HPDE6-E6E7 (cell line): ENCODE results near the gene SLC25A13.

Experiments
- DNase-seq: peaks from one replicate; pipeline ENCODE4 v3.0.0; 2011; ENCODE audit warnings: missing footprints; ENCODE audit errors: extremely low spot score

SLC25A13 gene

DNA sequence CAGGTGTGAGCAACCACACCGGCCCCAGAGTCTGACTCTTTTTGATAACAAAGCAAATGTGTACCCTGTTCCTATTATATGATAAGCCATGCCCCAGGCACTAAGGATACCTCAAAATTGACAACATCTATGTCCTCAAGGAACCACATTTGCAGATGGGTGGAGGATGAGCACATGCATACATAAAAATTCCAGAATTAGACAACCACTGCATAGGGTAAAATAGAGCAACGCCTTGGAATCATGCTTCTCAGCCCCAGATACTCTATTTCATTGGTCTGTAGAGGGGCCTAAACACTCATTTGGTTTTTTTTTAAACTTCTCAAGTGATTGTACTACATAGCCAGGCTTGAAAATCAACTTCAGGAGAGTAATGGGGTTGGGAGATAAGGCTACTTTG, 78.7 kb downstream of the SLC25A13 start:
- DNase-seq = no peak

DNA sequence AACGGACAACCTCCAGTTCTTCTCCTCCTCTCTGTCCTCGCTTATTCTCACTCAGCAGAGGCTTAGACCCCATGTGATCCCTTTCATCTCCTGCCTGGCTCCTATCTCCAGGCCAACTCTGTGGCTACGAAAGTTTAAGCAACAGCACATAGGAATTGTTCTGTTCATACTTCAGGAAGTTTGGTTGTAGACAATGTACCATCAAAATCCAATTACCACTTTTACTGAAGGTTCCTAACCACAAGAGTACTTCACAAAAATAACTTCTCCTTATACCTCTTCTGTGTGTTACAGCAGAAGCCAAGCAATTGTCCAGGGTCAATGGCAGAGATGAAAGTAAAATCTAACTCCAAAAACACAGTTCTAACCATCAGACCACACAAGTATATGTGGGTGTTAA, 80.0 kb downstream of the SLC25A13 start:
- no peak for DNase-seq

DNA sequence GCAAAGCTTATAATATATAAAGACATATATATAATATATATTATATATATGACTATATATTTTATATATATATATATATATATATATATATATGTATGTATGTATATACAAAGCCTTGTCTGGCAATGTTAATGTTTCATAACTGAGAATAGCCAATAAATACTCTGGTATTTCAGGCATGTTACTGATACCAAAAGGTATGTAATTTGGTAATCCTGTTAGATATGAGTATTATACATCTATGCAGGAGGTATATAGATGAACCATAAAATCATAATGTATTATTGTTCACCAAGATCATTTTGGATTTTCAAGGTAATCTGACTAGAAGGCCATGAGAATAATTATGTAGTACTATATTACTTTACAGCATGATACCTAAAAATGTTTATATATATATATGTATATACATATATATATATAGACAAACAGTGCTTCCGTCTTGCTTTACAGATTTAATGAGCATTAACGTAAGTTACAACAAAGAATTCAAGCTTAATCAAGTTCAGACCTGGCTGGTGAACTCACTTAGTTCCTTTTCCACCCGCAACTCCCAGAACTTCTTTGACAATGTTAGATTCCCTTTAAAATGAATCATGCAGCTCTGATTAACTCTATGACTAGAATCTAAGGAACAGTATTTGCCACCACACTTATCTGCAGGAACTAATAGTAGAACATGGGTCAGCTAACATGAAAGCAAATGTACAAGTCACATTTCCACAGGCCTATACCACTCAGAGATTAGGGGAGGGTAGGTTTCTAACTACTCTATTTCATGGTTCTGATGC, 82.7 kb downstream of the SLC25A13 start:
- DNase-seq = peak; percentile 26

DNA sequence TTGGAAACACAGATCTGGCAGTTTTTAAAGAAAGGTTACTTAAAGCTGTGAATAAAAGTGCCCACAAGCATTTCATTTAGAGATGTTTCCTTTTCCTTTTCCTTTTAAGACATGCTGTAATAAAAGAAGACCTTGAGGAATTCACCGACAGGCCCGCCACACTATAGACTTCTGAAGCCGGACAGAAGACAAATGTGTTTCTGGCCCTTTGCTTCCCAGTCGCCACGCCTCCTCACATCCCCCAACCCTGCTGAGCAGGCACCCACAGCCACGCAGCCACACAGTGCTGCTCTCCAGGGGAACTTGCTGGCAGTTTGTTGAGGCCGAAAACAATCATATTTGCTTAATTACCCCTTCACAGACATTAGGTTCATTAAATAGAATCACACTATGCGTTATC, 83.4 kb downstream of the SLC25A13 start:
- DNase-seq = no peak

DNA sequence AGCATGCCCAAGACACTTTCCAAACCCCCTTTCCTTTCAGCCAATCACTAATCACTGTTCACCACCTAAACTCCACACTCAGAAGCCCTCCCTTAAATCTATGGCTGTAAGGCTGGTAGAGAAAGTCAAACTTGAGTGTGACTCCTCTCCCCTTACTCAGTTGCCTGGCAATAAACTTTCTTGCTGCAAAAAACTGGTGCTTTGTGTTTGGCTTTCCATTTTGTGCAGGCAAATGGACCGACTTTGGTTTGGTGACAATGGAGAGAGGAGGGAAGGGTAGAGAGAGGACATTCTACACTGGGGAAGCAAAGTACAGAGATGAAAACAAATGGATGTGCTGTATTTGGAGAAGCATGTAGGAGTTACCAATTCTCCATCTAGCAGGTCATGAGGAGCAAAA, 84.9 kb downstream of the SLC25A13 start:
- DNase-seq = no peak

DNA sequence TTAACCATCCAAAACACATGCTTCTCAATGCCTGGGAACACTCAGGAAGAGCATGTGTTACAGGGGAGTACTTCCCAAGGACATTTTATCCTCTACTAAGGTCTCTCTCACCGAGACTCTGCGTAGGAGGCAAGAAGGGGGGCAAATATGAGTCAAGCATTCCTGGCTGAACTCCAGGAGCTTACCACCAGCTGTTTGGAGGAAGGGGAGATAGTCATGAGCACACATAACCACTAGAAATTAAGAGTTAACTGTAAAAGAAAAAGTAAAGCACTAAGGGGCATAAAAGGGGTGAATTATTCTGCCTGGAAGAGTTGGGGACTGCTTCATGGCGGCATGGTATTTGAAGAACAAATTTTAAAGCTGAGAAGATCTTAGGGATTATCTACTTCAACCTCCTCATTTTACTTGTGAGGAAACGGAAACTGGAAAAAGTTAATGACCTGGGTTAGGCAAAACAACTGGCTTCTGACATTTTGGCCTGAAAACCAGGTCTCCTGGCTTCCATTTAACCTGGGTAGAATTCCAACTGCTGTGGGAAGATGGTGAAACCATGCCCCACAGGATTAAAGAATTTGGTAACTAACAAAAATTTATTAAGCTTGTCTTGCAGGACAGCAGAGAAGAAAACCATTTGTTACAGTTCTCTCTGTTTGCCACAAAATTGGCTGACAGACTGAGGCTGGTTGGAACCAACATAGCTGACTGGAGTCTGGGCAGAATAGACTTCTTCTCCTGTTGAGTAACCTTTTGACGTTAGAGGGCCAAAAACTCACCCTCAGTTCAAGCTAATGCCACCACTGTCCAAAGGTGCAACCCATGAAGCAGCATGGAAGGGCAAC, 85.5 kb downstream of the SLC25A13 start:
- DNase-seq = no peak

DNA sequence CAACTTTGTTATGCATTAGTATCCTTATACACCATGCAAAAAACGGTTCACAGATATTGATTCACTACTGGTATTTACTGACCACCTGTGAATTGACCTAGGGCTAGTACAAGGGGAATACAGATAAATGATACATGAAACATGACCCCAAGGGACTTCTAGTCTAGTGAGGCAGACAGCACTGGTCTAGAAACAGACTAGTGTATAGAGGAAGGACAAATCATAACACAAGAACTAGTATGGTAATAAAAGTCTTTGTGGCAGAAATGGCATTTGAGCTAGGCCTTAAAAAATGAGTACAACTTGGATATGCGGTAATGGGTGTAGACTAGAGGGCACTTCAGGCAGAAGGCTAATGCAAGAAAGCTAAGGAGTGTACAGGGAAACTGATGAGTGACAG, 86.6 kb downstream of the SLC25A13 start:
- no peak for DNase-seq

DNA sequence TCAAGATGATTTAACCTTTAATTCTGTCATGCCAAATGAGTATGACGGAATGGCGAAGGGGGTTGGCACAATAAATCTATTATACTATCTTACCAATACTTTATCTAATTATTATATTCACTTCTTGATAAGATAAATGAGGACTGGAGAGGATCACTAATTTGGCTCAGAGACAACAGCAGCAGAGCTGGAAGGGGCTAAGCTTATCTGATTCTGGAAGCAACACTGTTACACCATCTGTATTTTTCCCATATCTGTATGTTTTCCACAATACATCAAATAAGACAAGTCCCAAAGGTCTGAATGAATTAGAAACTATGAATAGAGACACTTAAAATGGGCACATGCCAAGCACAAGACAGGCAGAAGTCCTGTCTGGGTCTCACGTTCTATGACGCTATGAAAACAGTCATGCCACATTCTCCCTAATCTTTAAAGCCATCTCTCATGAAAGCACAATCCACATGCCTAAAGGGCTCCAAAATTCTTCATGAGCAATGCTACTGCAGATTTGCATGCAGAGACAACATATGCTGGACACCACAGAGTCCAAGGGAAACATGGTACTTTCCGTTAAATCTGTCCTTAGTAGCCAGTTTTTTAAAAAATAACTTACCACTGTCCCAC, 88.3 kb downstream of the SLC25A13 start:
- DNase-seq = no peak

DNA sequence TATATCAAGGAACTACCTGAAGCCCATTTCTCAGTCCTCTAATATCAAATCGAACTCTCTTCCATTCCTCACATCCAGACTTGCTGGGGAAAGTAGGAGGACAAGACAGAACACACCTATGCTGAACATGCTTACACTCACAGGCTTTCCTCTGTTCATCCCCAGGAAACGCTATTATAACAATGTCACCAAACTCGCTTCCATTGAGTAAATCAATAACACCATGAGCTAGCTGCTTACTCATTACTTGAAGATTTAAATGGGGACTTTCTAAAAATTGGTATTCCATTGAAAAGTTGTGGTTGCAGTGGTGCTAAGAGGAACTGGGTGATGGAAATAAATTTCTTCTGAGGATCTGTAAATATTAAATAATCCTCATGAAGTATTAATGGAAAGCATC, 88.8 kb downstream of the SLC25A13 start:
- DNase-seq = no peak

DNA sequence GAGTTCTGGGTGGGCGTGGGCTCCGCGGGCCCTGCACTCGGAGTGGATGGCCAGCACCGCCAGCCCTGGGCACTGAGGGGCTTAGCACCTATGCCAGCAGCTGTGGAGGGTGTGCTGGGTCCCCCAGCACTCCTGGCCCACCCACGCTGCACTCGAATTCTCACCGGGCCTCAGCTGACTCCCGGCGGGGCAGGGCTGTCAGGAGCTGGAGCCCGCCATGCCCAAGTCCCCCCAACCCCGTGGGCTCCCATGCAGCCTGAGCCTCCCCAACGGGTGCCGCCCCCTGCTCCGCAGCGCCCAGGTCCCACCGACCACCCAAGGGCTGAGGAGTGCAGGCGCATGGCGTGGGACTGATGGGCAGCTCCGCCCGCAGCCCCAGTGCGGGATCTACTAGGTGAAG, 93.1 kb downstream of the SLC25A13 start:
- no peak for DNase-seq

DNA sequence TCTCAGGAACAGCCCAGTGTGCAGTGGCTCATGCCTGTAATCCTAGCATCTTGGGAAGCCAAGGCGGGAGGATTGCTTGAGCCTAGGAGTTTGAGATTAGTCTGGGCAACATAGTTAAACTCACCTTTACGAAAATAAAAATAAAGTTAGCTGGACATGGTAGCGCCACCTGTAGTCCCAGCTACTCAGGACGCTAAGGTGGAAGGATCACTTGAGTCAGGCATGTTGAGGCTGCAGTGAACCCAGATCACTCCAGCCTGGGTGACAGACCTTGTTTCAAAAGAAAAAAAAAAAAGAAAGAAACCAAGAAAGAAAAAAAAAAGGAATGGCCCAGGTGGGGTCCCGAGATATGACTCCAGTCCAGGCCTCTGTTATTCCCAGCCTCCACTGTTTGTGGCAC, 96.6 kb downstream of the SLC25A13 start:
- DNase-seq = no peak

DNA sequence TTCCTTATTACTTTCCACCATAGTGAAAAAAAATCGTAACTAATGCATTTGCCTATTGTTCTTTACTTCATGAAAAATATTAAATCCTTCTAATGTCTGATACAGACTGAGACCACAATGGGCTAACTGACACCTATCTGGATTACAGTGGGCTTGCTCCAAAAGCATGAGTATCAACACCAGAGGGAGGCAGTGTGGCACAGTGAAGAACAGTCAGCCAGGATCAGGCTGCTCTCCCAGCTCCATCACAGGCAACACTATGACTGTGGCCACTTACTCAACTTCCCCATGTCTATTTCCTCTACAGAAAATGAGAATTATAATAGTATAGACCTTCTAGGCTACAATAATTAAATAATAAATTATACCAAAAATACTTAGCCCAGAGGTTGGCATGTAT, 97.2 kb downstream of the SLC25A13 start:
- DNase-seq = no peak

DNA sequence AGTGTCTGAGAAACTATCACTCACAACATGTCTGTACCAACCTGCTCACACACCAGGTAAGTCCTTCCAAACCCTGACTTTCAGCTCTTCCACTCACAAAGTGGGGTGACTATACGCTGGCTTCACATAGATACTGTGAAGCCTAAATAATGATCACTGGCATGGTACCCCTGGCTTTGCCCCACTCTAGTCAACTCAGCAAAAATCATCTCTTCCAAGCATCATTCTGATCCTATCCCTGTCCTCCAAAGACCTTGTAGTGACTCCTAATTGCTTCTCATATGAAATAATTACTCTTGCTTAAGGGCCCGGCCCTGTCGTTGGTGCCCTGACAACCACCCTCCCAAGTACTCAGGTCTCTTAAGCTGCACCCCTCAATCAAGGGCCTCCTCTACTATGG, 97.8 kb downstream of the SLC25A13 start:
- DNase-seq = no peak

DNA sequence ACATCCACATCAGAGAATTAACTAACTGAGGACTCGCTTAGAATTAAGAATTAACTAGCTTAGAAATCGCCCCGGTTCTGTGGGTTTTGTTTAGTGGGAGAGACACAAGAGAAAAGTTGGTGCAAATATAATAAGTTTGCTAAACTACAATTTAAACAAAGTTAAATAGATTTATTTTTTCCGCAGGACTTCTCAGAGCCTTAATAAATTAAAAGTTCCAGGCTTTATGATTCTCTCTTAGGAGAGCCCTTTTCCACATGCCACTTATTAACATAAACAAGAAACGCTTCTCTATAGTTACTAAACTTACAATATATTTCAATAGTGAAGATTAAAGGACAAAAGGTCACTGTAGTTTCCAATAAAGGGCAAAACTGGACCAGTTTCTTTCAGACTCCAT, 100.0 kb downstream of the SLC25A13 start:
- DNase-seq = no peak

DNA sequence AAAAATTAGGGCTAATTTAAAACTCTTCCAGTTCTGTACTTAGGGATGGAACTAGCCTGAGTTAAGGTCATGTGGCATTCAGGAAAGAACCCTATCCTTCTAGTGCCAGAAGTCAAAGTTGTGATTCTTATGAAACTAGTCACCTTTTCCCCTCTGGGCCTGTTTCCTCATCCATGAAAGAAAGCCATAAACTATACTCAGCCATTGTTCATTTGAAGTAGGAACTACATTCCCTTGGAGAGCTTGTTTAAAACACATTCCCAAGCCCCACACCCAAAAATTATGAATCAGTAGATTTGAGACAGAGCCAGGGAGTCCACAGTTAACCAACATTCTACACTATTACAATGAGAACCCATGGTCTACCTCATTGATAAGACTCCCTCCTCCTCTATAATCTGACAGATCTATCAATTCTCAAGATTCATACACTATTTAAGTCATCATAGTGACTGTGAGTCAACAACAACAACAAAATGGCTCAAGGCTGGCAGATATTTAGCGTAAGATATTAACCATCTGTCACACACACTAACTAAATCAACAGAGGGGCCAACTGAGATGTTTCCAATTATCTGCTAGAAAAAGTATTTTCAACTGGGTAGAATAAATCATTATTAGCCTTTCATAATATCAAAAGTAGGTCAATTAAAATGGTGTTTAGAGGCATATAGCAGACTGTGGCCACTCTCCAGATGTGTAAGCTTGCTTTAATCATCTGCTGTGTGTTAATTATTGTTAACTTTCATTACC, 102.3 kb downstream of the SLC25A13 start:
- peak; percentile 39 for DNase-seq

DNA sequence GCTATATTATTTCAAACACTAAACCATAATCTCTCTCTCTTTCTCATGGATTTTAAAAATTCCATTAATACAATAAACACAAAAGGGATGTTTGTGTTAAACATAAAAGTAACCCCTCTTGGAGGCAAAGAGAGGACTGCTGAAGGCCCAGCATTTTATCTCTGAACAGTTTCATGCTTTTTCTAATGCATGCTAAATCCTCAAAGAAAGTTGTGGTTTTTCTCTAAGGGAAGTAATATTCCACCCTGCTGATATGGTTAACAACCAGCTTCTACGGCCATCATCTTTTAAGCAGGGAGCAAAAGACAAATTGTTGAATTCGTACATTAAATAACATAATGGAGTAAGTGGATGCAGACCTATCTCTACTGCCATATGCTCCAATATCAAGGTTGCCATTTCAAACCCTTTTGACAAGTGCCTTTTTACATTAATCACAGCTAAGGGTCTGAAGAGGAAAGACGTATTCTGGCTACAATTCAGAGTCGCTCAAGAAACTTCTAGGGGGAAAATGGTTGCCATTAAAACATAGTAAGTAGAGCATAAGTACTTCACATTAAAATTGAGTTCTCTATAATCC, 103.1 kb downstream of the SLC25A13 start:
- no peak for DNase-seq

DNA sequence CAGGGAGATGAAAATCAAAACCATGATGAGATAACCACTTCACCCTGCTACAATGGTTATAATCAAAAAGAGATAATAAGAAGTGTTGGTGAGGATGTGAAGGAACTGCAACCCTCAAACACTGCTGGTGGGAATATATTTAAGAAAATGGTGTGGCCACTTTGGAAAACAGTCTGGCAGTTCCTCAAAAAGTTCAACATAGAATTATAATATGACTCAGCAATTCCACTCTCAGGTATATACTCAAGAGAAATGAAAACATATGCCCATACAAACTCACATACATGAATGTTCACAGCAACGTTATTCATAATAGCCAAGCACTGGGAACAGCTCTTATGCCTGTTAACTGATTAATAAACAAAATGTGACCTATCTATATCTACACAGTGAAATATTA, 104.8 kb downstream of the SLC25A13 start:
- DNase-seq = no peak

DNA sequence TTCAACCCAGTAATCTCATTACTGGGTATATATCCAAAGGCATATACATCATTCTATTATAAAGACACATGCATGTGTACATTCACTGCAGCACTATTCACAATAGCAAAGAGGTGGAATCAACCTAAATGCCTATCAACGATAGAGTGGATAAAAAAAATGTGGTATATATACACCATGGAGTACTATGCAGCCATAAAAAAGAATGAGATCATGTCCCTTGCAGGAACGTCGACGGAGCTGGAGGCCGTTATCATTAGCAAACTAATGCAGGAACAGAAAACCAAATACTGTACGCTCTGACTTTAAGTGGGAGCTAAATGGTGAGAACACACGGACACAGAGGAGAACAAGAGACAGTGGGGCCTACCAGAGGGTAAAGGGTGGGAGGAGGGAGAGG, 105.5 kb downstream of the SLC25A13 start:
- no peak for DNase-seq

DNA sequence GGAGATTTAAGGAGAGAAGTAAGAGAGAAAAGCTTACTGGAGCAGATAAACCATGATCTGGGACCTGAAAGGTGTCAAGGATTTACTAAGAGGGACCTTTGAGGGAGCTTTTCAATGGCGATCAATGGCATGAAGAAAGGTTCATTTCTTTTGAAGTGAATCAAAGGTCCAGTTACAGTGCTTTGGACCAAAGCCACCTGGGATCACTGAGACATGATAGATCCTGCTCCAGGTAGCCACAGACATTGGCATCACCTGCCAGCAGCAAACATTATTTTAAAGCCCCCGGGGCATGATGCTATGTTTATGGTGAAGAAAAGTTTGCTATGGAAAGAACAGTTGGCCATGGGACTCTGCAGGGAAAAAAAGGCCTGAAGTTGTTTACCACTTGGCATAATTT, 109.4 kb downstream of the SLC25A13 start:
- DNase-seq = no peak

DNA sequence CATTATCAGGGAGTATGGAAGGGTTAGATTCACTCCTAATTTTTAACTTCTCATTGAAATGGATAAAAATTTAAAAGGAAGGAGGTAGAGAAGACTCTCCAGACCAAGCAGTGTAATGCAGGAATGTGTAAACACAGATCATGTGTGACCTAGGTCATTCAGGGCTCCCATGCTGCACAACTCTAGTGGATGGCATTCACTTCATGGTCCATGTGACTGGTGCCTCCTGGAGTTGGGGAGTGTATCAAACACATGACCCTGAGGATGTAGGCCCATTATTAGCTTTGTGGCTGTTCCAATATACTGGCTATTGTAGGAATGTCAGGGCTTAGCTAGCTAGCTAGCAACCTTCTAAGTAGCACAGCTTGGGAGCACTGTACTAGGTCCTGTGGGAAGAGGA, 109.9 kb downstream of the SLC25A13 start:
- DNase-seq = no peak

DNA sequence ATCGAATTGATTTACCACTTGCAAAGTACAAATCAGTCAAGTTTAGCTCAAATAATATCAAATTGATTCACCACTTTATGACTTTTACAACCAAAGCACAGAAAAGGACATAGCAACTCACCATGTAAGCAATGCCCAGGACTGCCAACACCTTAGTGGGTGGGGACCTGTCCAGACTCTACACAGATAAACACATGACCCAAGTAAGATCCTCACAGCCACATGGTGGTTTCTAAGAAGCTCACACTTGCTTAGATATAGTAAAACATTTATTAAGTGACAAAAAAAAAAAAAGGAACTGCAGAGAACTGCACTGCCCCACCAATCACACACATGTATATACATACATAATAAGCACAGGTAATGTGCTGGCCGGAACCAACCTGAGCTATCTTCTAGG, 116.2 kb downstream of the SLC25A13 start:
- no peak for DNase-seq

DNA sequence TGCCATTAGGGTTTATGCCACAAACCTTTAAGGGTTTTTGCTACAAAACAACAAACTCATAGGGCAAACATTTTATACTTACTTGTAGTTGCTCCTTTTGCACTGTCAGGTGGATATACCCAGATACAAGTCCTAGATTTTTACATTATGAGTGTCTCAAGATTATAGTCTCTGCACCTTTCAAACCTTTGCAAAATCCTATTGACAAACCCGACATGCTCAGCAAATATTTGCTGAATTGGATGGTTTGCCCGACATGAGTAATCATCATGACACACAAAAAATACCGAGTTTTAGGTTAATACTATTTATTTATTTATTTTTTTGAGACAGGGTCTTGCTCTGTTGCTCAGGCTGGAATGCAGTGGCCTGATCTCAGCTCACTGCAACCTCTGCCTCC, 117.3 kb downstream of the SLC25A13 start:
- no peak for DNase-seq
